ENCODE results near the gene ARHGAP22.

Gene ARHGAP22

GRCh38 chr10:48478980-48479811, 125.7 kb downstream of the ARHGAP22 start:
- DNase-seq (ENCODE audit: low read depth in 2 of 2): no peak

DNA sequence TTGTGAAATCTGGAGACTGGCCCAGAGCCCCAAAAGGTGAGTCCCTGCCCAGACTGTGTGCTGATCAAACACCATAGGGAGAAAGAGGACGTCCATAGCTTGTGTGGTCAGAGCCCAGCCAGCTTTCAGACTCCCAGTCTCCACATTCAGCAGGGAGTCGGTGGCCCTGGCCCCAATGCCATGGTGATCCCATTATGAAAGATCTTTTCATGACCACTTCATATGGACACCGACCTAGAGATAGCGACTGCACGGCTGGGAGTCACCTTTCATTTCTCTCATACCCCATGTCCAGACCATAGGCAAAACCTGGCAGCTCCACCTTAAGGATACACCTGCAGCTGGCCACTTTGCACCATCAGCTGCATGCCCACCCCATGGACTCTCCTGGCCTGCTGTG, 126.4 kb downstream of the ARHGAP22 start:
- no peak for DNase-seq (ENCODE audit: low read depth in 2 of 2)

- no peak for DNase-seq (ENCODE audit: low read depth in 2 of 2)
Measured at GRCh38 chr10:48477616-48478015, 127.3 kb downstream of the ARHGAP22 start.

DNA sequence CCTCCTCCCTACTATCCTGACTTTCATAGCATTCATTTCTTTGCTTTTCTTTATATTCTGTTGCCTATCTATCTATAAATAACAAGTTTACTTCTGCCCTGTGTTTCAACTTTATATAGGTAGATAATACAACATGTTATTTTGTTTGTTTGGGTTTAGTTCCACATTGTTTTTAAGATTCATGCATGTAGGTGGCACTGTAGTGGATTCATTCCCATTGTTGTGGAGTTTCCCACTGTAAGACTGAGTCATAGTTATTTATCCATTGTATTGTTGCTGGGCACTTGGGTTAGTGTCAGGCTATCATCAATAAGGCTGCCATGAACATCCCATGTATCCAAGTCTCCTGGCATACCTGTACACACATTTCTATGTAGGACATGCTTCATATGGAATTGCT, 127.7 kb downstream of the ARHGAP22 start:
- DNase-seq (ENCODE audit: low read depth in 2 of 2): no peak

DNA sequence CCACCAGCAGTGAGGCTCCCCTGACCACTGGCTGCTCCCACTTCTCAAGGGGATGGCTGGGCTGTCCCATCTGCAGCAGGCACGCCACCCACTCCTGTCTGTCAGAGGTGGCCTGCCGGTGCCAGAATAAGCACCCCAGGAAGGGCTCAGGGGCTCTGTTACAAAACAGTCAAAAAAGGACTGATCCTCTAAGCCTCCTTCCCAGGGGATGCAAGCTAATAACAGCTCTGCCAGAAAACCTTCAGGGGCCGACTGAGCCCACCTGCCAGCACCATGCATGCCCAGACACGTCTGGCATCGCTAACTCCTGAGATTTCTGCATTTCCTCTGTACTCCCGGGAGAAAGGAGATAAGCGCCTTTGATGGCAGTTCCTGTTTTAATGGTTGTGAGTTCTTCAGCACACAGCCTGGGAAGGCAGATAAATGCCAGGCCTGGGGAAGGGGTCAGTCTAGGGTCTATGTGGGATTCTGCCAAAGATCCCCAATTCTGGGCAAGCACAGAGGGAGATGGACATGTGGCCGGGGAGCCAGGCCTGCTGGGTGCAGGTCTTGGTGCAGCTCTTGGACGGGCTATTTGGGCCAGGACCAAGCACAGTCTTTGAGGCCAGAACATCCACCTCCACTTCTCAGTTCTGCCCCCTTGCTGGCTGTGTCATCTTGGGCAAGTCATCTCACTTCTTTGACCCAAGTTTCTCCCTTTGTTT, 128.4 kb downstream of the ARHGAP22 start:
- no peak for DNase-seq (ENCODE audit: low read depth in 2 of 2)

DNA sequence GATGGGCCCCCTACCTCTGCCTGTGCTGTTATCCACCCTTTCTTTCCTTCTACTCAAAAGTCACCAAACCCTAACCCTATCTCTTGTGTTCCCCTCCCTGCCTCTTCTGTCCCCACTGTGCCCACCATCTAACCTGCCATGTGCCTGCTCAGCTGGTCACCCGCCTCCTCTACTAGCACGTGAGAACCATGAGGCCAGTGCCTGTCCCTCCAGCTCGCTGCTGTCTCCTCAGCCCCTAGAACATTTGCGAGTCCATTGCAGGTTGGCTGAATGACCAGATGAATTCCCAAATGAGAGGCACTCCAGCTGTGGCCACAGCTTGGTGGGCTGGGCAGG, 129.0 kb downstream of the ARHGAP22 start:
- no peak for DNase-seq (ENCODE audit: low read depth in 2 of 2)

DNA sequence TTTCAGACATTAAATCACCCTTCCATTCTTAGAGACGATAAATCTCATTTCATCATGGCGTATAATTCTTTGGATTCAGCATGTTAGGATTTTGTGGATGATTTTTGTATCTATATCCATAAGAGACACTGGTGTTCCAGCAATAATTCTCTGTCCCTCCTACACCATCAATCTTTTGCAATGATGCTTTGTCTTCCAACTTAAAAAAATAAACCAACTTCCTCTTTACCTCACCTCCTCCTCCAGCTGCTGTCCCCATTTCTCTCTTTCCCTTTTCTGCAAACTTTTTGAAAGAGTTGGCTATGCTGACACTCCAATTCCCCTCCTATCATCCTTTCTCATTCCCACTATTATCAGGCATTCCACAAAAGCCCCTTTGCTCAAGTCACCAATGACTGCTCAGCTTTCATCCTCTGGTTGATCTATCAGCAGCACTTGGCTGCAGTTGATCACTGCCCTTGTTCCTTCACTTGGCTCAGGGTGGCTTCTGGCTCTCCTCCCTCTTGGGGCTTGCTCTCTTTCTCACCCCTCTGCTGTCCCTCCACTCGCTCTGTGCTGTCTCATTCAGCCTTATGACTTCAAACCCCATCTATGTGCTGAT, 130.0 kb downstream of the ARHGAP22 start:
- no peak for DNase-seq (ENCODE audit: low read depth in 2 of 2)

- DNase-seq (ENCODE audit: low read depth in 2 of 2): no peak
Measured at GRCh38 chr10:48473704-48474103, 131.2 kb downstream of the ARHGAP22 start.

- DNase-seq (ENCODE audit: low read depth in 2 of 2): no peak
Measured at GRCh38 chr10:48472501-48473069, 132.3 kb downstream of the ARHGAP22 start.

GRCh38 chr10:48470893-48471805, 133.7 kb downstream of the ARHGAP22 start:
- DNase-seq (ENCODE audit: low read depth in 2 of 2): no peak

- DNase-seq (ENCODE audit: low read depth in 2 of 2): no peak
Measured at GRCh38 chr10:48470115-48470892, 134.6 kb downstream of the ARHGAP22 start.

- DNase-seq (ENCODE audit: low read depth in 2 of 2): no peak
Measured at GRCh38 chr10:48469516-48470020, 135.3 kb downstream of the ARHGAP22 start.

GRCh38 chr10:48468866-48469511, 135.9 kb downstream of the ARHGAP22 start:
- no peak for DNase-seq (ENCODE audit: low read depth in 2 of 2)

DNA sequence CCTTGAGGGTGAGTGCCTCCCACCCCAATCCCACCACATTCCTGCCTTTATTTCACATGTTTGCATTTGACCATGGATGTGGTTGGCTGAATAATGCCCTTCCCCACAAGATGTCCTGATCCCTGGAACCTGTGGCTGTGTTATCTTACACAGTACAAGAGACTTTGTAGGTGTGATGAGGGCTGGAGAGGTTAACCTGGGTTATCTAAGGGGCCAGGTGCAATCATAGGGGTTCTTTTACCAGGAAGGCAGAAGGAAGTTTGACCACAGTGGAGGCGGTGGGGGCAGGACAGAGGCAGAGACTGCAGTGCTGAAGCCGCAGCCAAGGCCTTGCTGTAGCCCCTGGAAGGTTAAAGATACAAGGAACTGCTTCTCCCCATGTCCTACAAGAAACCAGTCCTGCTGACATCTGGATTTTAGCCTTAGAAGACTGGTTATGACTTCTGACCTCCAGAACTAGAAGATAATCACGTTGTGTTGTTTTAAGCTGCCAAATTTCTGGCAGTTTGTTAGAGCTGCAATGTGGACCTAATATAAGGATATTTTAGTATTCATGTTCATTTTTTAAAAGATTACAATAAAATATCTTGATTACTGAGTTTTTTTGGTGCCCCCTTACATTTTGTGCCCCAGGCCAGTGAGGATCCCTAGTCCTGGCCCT, 136.6 kb downstream of the ARHGAP22 start:
- DNase-seq (ENCODE audit: low read depth in 2 of 2): no peak

DNA sequence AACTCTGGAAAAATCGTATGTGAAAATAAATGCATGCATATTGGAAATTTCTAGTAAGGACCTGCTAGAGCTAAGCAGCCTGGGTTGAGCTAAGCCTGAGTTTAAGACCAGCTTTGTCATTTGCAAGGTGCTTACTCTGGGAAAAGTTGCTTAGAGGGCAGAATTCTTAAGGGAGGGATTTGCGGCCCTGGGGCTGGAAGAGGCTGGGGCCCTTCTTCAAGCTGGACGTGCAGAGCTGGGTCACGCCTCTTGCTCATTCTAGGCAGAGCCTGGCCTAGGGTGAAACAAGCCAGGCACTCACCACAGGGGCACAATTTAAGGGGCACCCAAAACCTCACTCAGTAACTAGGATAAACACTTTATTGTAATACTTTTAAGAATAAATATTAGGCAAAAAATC, 137.2 kb downstream of the ARHGAP22 start:
- DNase-seq (ENCODE audit: low read depth in 2 of 2): no peak

DNA sequence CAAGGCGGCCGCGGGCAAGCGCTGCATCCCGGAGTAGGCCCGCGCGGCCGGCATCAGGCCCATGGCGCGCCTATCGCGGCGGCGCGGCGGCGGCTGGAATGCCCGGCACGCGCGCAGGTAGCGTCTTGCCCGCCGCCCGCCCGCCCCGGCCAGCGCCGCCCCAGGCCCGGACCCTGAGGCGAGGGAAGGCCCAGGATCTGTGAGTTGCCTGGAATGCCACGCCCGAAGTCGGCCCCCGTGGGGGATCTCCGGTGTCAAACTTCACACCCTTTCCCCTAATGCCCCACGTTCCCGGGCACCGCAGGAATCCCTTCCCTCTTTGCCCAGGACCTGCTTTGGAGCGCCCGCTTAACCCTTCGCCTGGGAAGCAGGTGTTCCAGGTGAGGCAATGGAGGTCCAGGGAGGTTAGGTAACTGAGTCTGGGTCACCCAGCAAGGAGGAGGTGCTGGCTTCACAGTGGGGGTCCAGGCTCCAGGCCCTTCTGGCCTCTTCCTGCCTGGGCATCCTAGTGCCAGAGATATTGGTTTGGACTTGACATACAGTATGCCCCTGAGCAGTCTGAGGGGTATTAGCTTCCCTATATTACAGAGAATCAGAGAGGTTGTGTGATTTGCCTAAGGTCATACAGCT, 138.1 kb downstream of the ARHGAP22 start:
- DNase-seq (ENCODE audit: low read depth in 2 of 2): no peak

DNA sequence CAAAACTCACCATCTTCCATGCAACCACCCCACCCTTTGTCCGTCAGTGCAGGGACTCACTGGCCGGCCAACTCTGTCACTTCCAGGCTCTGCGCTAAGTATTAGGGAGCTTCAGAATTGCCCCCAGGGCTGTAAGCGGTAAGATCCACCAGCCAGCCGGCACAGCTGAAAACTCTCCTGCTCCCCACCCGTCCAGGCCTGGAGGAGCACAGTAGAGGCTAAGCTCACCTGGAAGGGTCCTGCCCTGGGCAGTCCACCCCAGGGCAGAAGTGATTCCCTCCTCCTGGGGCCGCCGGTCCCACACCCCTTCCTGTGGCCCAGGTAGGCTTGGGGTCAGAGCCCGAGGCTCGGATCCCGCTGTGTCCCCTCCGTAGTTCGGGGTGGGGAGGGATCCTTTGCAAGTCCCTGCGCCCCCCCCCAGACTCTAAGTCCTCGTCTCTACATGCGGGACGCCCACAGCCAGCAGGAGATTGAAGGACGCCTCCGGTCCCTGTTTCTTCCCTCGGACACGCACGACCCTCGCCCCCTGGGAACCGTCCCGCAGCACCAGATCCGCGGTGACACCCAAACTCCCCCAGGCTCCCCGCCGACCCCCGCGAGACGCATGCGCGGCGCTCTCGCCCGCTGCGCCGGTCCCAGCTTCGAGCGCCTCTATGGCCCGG, 138.9 kb downstream of the ARHGAP22 start:
- no peak for DNase-seq (ENCODE audit: low read depth in 2 of 2)

All from fibroblast of skin of left quadriceps (primary cell).